GM12878 (cell line): ENCODE measurements around the gene TELO2. TPM values are rescaled to one million over a fixed set of nuclear protein-coding genes. Genes with fewer than 3 reads are reported as not detected.

Source experiments
- ATAC-seq: fragments of 200-7000 bp; cut with Tn5 transposase; 3 replicates; pipeline ENCODE4 v1.9.1; 2020; ENCODE audit warnings: mild to moderate bottlenecking, moderate library complexity
- BruUV-seq: library from RNA; stranded (reverse); fragments of 400-500 nt; replicated peaks from 2 replicates; lab custom pipeline; 2021; lab: Mats Ljungman, UMichigan
- CTCF ChIA-PET: fragments of 300-600 bp; sonication (Branson Sonifier 250); formaldehyde crosslinking; extraction: SDS; loops from one replicate; lab custom pipeline; 2021; ENCODE audit warnings: inconsistent platforms; lab: Yijun Ruan, JAX
- POLR2A ChIA-PET: fragments of 350-600 bp; formaldehyde crosslinking; extraction: SDS; loops from one replicate; lab custom pipeline; 2021; ENCODE audit warnings: inconsistent platforms; lab: Charles Lee
- RAD21 ChIA-PET: fragments of 300-600 bp; sonication (Branson Sonifier 250); formaldehyde crosslinking; loops from one replicate; lab custom pipeline; 2023; ENCODE audit warnings: antibody characterized with exemption; ENCODE audit not compliant: unreplicated experiment; lab: Charles Lee
- SMC1A ChIA-PET: fragments of 300-600 bp; sonication (Branson Sonifier 250); formaldehyde crosslinking; loops from one replicate; lab custom pipeline; 2023; ENCODE audit not compliant: unreplicated experiment, uncharacterized antibody; lab: Charles Lee
- DNase-seq: peaks from one replicate; pipeline ENCODE4 v3.0.0-alpha.2; 2011; ENCODE audit warnings: low read depth, low spot score
- FAIRE-seq: peaks from 3 replicates; lab custom pipeline; 2011; peaks lifted over from hg19 to GRCh38; lab: Jason Lieb, UNC
- H2AFZ ChIP-seq: 2 replicates; pipeline ENCODE4 v1.6.0; 2011; ENCODE audit warnings: low read depth, low read length, control low read depth; ENCODE audit not compliant: control insufficient read depth
- H3K27ac ChIP-seq: 2 replicates; pipeline ENCODE4 v1.5.1; 2011; ENCODE audit warnings: control low read depth; ENCODE audit not compliant: control insufficient read depth, insufficient read depth
- H3K27me3 ChIP-seq, 2 experiments: replicated peaks in 1 of 2; 2 replicates each; pipeline versions ENCODE4 v1.6.0 to v1.6.1; 2011; ENCODE audit warnings: low read length in 1 of 2; ENCODE audit not compliant: control insufficient read depth in 2 of 2, insufficient read depth in 2 of 2
- H3K36me3 ChIP-seq, 2 experiments: 2 replicates each; pipeline ENCODE4 v1.5.1; 2011; ENCODE audit warnings: low read length in 1 of 2; ENCODE audit not compliant: control insufficient read depth in 2 of 2, insufficient read depth in 2 of 2
- H3K4me1 ChIP-seq: 2 replicates; pipeline ENCODE4 v1.6.1; 2011; ENCODE audit warnings: mild to moderate bottlenecking, low read length, moderate library complexity, mixed read lengths; ENCODE audit not compliant: control insufficient read depth, insufficient read depth
- H3K4me2 ChIP-seq: 2 replicates; pipeline ENCODE4 v1.6.0; 2011; ENCODE audit warnings: control low read depth; ENCODE audit not compliant: control insufficient read depth, insufficient read depth
- H3K4me3 ChIP-seq: fragments of 200-600 bp; sonication (generic); 2 replicates; pipeline ENCODE4 v1.5.1; 2016
- H3K79me2 ChIP-seq: 2 replicates; pipeline ENCODE4 v1.6.0; 2011; ENCODE audit warnings: low read length; ENCODE audit not compliant: control insufficient read depth, insufficient read depth
- H3K9ac ChIP-seq: 2 replicates; pipeline ENCODE4 v1.8.0; 2011; ENCODE audit warnings: low read length, control low read depth, mixed read lengths; ENCODE audit not compliant: control insufficient read depth, insufficient read depth
- H3K9me3 ChIP-seq: replicated peaks from 3 replicates; pipeline ENCODE4 v1.5.1; 2011; ENCODE audit warnings: mild to moderate bottlenecking, low read length; ENCODE audit not compliant: control insufficient read depth, insufficient read depth
- H4K20me1 ChIP-seq: 2 replicates; pipeline ENCODE4 v1.6.0; 2011; ENCODE audit not compliant: control insufficient read depth, insufficient read depth
- ATF3 ChIP-seq: IDR thresholded peaks from 2 replicates; pipeline ENCODE4 v1.6.1; 2011; ENCODE audit warnings: low read depth, mild to moderate bottlenecking, low read length, moderate library complexity, borderline replicate concordance; ENCODE audit errors: extremely low read depth
- ATF7 ChIP-seq: fragments of 450-650 bp; IDR thresholded peaks from 2 replicates; pipeline ENCODE4 v1.6.1; 2016; ENCODE audit warnings: low read depth, mild to moderate bottlenecking
- CTCF ChIP-seq, 3 experiments: IDR thresholded peaks in 2 of 3; conservative IDR thresholded peaks in 1 of 3; 2 replicates each; pipeline ENCODE4 v1.5.1; 2011; ENCODE audit warnings: low read depth in 3 of 3, low read length in 3 of 3, mild to moderate bottlenecking in 3 of 3, control low read depth in 2 of 3, moderate library complexity in 2 of 3, inconsistent platforms in 1 of 3, mixed read lengths in 1 of 3; ENCODE audit not compliant: control insufficient read depth in 2 of 3, insufficient read depth in 1 of 3; ENCODE audit errors: extremely low read depth in 1 of 3
- DPF2 ChIP-seq: fragments of 450-650 bp; IDR thresholded peaks from 2 replicates; pipeline ENCODE4 v1.6.1; 2017; ENCODE audit warnings: mild to moderate bottlenecking
- MYC ChIP-seq: IDR thresholded peaks from 2 replicates; pipeline ENCODE4 v1.6.1; 2011; ENCODE audit warnings: mild to moderate bottlenecking, low read length, moderate library complexity, inconsistent platforms; ENCODE audit not compliant: insufficient read depth, insufficient replicate concordance, insufficient read length, severe bottlenecking
- RAD21 ChIP-seq: IDR thresholded peaks from 2 replicates; pipeline ENCODE4 v1.6.1; 2011; ENCODE audit warnings: mild to moderate bottlenecking, low read depth, low read length, moderate library complexity; ENCODE audit not compliant: insufficient read depth
- RUNX3 ChIP-seq: IDR thresholded peaks from 2 replicates; pipeline ENCODE4 v1.6.1; 2012; ENCODE audit warnings: low read length, inconsistent platforms
- SMC3 ChIP-seq: IDR thresholded peaks from 2 replicates; pipeline ENCODE4 v1.6.1; 2011; ENCODE audit warnings: low read length, improper control_type of control experiment, borderline replicate concordance
- SUZ12 ChIP-seq: fragments of 200-600 bp; sonication (generic); IDR thresholded peaks from one replicate; pipeline ENCODE4 v1.6.1; 2018; ENCODE audit warnings: antibody characterized with exemption, mild to moderate bottlenecking; ENCODE audit not compliant: unreplicated experiment
- TARDBP ChIP-seq: IDR thresholded peaks from 2 replicates; pipeline ENCODE4 v1.6.1; 2016; ENCODE audit warnings: borderline replicate concordance
- ZNF207 ChIP-seq: fragments of 450-650 bp; IDR thresholded peaks from 2 replicates; pipeline ENCODE4 v1.6.1; 2014; ENCODE audit warnings: antibody characterized with exemption, mild to moderate bottlenecking, borderline replicate concordance
- ZNF24 ChIP-seq: fragments of 450-650 bp; IDR thresholded peaks from 2 replicates; pipeline ENCODE4 v1.6.1; 2017; ENCODE audit warnings: antibody characterized with exemption, mild to moderate bottlenecking
- ZNF592 ChIP-seq: fragments of 450-650 bp; IDR thresholded peaks from 2 replicates; pipeline ENCODE4 v1.6.1; 2017; ENCODE audit warnings: mild to moderate bottlenecking, moderate library complexity
- ZZZ3 ChIP-seq: IDR thresholded peaks from 2 replicates; pipeline ENCODE4 v1.6.1; 2011; ENCODE audit warnings: low read depth; ENCODE audit not compliant: control insufficient read depth, insufficient read length
- WGBS: methylation state at CpG from one replicate; pipeline ENCODE4 v1.1.6; 2016; ENCODE audit warnings: low lambda C conversion rate; ENCODE audit not compliant: insufficient replicate concordance, insufficient coverage; ENCODE audit errors: missing lambda C conversion rate; 5-methylcytosine and 5-hydroxymethylcytosine counted together
- in situ Hi-C: fragments of 300-500 bp; cut with MboI; formaldehyde crosslinking; loops from 9 replicates; pipeline ENCODE4 v1.14.3; 2018; ENCODE audit warnings: mixed read lengths
- intact Hi-C: fragments of 100-400 bp; cut with micrococcal nuclease; formaldehyde crosslinking; loops from one replicate; pipeline ENCODE4 v1.14.2; 2022; ENCODE audit not compliant: unreplicated experiment
- polyA plus RNA-seq, 11 experiments: library from polyadenylated mRNA; depleted of rRNA in 4 of 11; unstranded in 6 of 11; stranded (reverse) in 5 of 11; fragments of >200 nt; fragmentation: Nextera tagmentation in 4 of 11; fragmentation: Illumina TruSeq in 1 of 11; extraction: Ambion mirVana in 4 of 11; extraction: Trizol in 1 of 11; gene quantifications; 1 replicate in 1 of 11; 2 replicates in 10 of 11; pipeline versions ENCODE4 v1.2.1 to v1.2.3, GENCODE V29; 2011 to 2016; ENCODE audit warnings: inconsistent platforms in 2 of 11, missing spikeins in 2 of 11, low read depth in 1 of 11
- total RNA-seq, 4 experiments: library from RNA; depleted of rRNA in 3 of 4; stranded (reverse); fragments of >200 nt in 3 of 4; fragmentation: Illumina TruSeq in 1 of 4; extraction: Trizol in 1 of 4; gene quantifications; 2 replicates each; pipeline versions ENCODE4 v1.2.1 to v1.2.3, GENCODE V29; 2013 to 2021

Gene TELO2
- total and polyA plus RNA-seq, 10 of the 15 experiments (the other 5 are each of a cell fraction or from before 2014, with no cell fraction given) = 0.55 to 72.8 (median 18.6) TPM

- ATAC-seq (peak; percentile 83), DNase-seq (no peak), FAIRE-seq (no peak)
- RAD21 ChIA-PET = no interaction called here
- no peak overlapping the region for H3K4me3 ChIP-seq
- in situ Hi-C loops = no loop called here
- no peak overlapping the region for H3K9ac ChIP-seq
- no peaks in the 10 kb centered on the region for H3K79me2 ChIP-seq
- no peak overlapping the region for H3K4me2 ChIP-seq
- SMC1A ChIA-PET = interaction anchor here (0.8 kb wide), 1 partner anchor 111 kb away, joined by 3 read pairs; no protein-coding TSS in a partner anchor
- no peak overlapping the region for H2AFZ ChIP-seq
- H3K9me3 ChIP-seq = no peaks in the 10 kb centered on the region
- intact Hi-C loops = no loop called here
- POLR2A ChIA-PET = interaction anchor here (0.6 kb wide), 1 partner anchor 110 kb away, joined by 3 read pairs; no protein-coding TSS in a partner anchor
- no peaks in the 10 kb centered on the region for H3K36me3 ChIP-seq
- no TSS peak for BruUV-seq
- CTCF ChIA-PET = interaction anchor here (0.8 to 1.4 kb wide), 3 partner anchors 99 to 176 kb away, joined by 3 to 6 read pairs (median 3); no protein-coding TSS in a partner anchor
- WGBS = 67% methylated on average over 22 of the region's 22 CpGs
- H3K4me1 ChIP-seq = peaks cover 6% of the 10 kb centered on the region
- TF ChIP-seq RAD21 = peak; percentile 53
- TF ChIP-seq TARDBP = no peak
- TF ChIP-seq ATF3 = no peak
- TF ChIP-seq ZZZ3 = no peak
- no peak for TF ChIP-seq ZNF207
- peak; percentile 19; the same call in 1 of the 2 replicates for TF ChIP-seq SMC3
- no peak for TF ChIP-seq ZNF592
- TF ChIP-seq SUZ12 = no peak
- peak; percentile 25 to 51 (median 44); a peak in 4 of 6 replicates for TF ChIP-seq CTCF (IDR thresholded peaks at IDR 0.05 in 2 of 3, conservative IDR thresholded peaks at IDR 0.05 in 1 of 3; ENCODE audit: control insufficient read depth in 2 of 3, extremely low read depth in 1 of 3, insufficient read depth in 1 of 3, low read depth in 3 of 3, low read length in 3 of 3)
- TF ChIP-seq MYC = no peak
- TF ChIP-seq RUNX3 = no peak
- TF ChIP-seq ZNF24 = no peak
- TF ChIP-seq ATF7 = no peak
- no peak for TF ChIP-seq DPF2
- no peaks in the 10 kb centered on the region for H4K20me1 ChIP-seq
- no peaks in the 10 kb centered on the region; a peak in 1 of 4 replicates for H3K27me3 ChIP-seq
- no peak overlapping the region for H3K27ac ChIP-seq
Measured at GRCh38 chr16:1538804-1539520, 45.8 kb downstream of the TELO2 start.
